ENCODE measurements around the gene RAPGEF1.

The RAPGEF1 gene

GRCh38 chr9:131675437-131676022 is 64.3 kb downstream of the RAPGEF1 start:
- DNase-seq (ENCODE audit: low spot score) (no peak), ATAC-seq (ENCODE audit: low read depth) (no peak)
- Histone ChIP-seq H3K4me3 (ENCODE audit: severe bottlenecking) (no peak overlapping the region), H3K27ac (ENCODE audit: poor library complexity, severe bottlenecking) (no peak overlapping the region), H3K36me3 (ENCODE audit: low read depth) (no peaks in the 10 kb centered on the region), H3K27me3 (ENCODE audit: insufficient read depth, poor library complexity, severe bottlenecking) (no peaks in the 10 kb centered on the region), H3K9me3 (ENCODE audit: severe bottlenecking) (no peaks in the 10 kb centered on the region), H3K4me1 (ENCODE audit: insufficient read depth, poor library complexity, severe bottlenecking) (peaks cover 38% of the 10 kb centered on the region)
- no peak for TF ChIP-seq CTCF (IDR thresholded peaks at IDR 0.05; ENCODE audit: poor library complexity, severe bottlenecking)

- no peak for TF ChIP-seq CTCF (IDR thresholded peaks at IDR 0.05; ENCODE audit: poor library complexity, severe bottlenecking)
- DNase-seq (ENCODE audit: low spot score) (no peak), ATAC-seq (ENCODE audit: low read depth) (no peak)
- Histone ChIP-seq H3K27ac (ENCODE audit: poor library complexity, severe bottlenecking) (no peak overlapping the region), H3K27me3 (ENCODE audit: insufficient read depth, poor library complexity, severe bottlenecking) (no peaks in the 10 kb centered on the region), H3K4me3 (ENCODE audit: severe bottlenecking) (no peak overlapping the region), H3K4me1 (ENCODE audit: insufficient read depth, poor library complexity, severe bottlenecking) (peaks cover 36% of the 10 kb centered on the region), H3K36me3 (ENCODE audit: low read depth) (no peaks in the 10 kb centered on the region), H3K9me3 (ENCODE audit: severe bottlenecking) (no peaks in the 10 kb centered on the region)
These were observed 65.2 kb downstream of the RAPGEF1 start for GRCh38 chr9:131674425-131675421.

GRCh38 chr9:131673531-131673930 is 66.3 kb downstream of the RAPGEF1 start:
- peaks cover 28% of the 10 kb centered on the region for H3K4me1 ChIP-seq (ENCODE audit: insufficient read depth, poor library complexity, severe bottlenecking)
- no peak overlapping the region for H3K27ac ChIP-seq (ENCODE audit: poor library complexity, severe bottlenecking)
- no peaks in the 10 kb centered on the region for H3K27me3 ChIP-seq (ENCODE audit: insufficient read depth, poor library complexity, severe bottlenecking)
- no peaks in the 10 kb centered on the region for H3K9me3 ChIP-seq (ENCODE audit: severe bottlenecking)
- no peaks in the 10 kb centered on the region for H3K36me3 ChIP-seq (ENCODE audit: low read depth)
- no peak for TF ChIP-seq CTCF (IDR thresholded peaks at IDR 0.05; ENCODE audit: poor library complexity, severe bottlenecking)
- ATAC-seq (ENCODE audit: low read depth) (no peak), DNase-seq (ENCODE audit: low spot score) (no peak)
- no peak overlapping the region for H3K4me3 ChIP-seq (ENCODE audit: severe bottlenecking)

- no peaks in the 10 kb centered on the region for H3K27me3 ChIP-seq (ENCODE audit: insufficient read depth, poor library complexity, severe bottlenecking)
- H3K36me3 ChIP-seq (ENCODE audit: low read depth) = no peaks in the 10 kb centered on the region
- ATAC-seq (ENCODE audit: low read depth) = no peak
- no peak overlapping the region for H3K4me3 ChIP-seq (ENCODE audit: severe bottlenecking)
- DNase-seq (ENCODE audit: low spot score) = no peak
- peaks cover 28% of the 10 kb centered on the region for H3K4me1 ChIP-seq (ENCODE audit: insufficient read depth, poor library complexity, severe bottlenecking)
- H3K27ac ChIP-seq (ENCODE audit: poor library complexity, severe bottlenecking) = no peak overlapping the region
- TF ChIP-seq CTCF (IDR thresholded peaks at IDR 0.05; ENCODE audit: poor library complexity, severe bottlenecking) = no peak
- no peaks in the 10 kb centered on the region for H3K9me3 ChIP-seq (ENCODE audit: severe bottlenecking)
These were observed 66.8 kb downstream of the RAPGEF1 start for GRCh38 chr9:131673068-131673467.

Measured in RWPE2 (cell line).